HG02938 (cell line): ENCODE data around the gene SRCAP.
"Not testable (repeated sequence)": the region's sequence is repeated elsewhere in the genome, so short reads cannot be mapped to it uniquely, and the experiment has no call there.

ENCODE experiments used
- ATAC-seq: cut with Tn5 transposase; IDR thresholded peaks from one replicate; pipeline ENCODE4 v1.9.1; 2021; ENCODE audit warnings: mild to moderate bottlenecking, moderate library complexity; ENCODE audit not compliant: unreplicated experiment

The SRCAP gene

DNA sequence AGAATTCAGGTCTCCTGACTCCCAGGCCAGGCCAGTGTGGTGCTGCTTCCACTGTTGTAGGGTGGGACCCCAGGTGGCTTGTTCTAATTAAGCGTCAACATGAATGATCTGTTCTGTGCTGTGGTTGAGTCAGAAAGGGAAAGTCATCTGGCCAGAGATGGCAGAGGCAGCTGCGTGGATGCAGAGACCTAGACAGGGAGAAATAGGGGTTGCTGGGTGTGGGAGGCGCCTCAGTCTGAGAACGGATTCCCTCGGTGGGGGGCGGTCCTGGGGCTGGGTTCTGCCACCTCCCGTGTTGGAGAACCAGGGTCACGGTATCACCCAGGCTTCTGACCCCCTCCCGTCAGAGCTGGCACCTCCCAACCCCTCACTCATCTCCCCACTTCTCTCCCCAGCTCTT is 35.2 kb upstream of the SRCAP start:
- ATAC-seq: no peak

- no peak for ATAC-seq
Observed at GRCh38 chr16:30664616-30665109, 34.3 kb upstream of the SRCAP start.

GRCh38 chr16:30665155-30665829 is 33.7 kb upstream of the SRCAP start:
- ATAC-seq: no peak

- no peak for ATAC-seq
Observed at GRCh38 chr16:30665830-30666190, 33.2 kb upstream of the SRCAP start.

GRCh38 chr16:30666681-30667080 is 32.3 kb upstream of the SRCAP start:
- no peak for ATAC-seq

- no peak for ATAC-seq
Observed at GRCh38 chr16:30667361-30667905, 31.5 kb upstream of the SRCAP start.

GRCh38 chr16:30668393-30668792 is 30.6 kb upstream of the SRCAP start:
- ATAC-seq: no peak

DNA sequence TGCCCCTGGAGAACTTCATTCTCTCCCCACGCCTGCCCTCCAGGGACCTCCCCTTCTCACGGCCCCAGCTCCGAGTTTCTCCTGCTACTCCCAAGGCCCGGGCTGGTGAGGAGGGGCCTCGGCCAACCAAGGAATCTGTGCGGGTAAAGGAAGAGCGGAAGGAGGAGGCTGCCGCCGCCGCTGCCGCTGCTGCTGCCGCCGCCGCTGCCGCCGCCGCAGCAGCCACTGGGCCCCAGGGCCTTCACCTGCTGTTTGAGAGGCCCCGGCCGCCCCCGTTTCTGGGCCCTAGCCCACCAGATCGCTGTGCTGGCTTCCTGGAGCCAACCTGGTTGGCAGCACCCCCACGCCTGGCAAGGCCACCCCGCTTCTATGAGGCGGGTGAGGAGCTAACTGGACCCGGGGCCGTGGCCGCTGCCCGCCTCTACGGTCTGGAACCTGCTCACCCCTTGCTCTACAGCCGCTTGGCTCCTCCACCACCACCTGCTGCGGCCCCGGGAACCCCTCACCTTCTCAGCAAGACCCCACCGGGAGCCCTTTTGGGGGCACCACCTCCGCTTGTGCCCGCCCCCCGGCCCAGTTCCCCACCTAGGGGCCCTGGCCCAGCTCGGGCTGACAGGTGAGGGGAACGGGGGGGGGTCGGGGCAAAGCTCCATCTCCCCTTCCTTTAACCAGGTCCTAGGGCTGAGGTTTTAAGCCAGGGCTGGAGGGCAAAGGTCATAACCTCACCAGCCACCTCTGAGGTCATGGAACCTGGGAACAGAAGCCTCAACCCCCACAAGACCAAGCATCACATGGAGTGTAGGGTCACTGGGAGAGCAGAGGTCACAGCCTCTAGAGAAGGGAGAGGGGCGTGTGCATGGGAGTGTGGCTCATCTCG is 29.7 kb upstream of the SRCAP start:
- ATAC-seq: no peak

GRCh38 chr16:30669903-30670824 is 28.8 kb upstream of the SRCAP start:
- no peak for ATAC-seq

DNA sequence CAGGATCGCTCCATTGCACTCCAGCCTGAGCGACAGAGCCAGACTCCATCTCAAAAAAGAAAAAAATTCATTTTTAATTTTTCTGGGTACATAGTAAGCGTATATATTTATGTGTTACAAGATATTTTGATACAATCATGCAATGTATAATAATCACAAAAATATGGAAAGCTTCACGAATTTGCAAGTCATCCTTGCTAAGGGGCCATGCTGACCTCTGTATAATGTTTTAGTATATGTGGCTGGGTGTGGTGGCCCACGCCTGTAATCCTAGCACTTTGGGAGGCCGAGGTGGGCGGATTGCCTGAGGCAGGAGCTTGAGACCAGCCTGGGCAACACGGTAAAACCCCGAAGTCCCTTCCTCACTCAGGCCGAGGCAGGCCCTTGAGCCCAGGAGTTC is 23.8 kb upstream of the SRCAP start:
- no peak for ATAC-seq

GRCh38 chr16:30677931-30678585 is 20.9 kb upstream of the SRCAP start:
- ATAC-seq: no peak

DNA sequence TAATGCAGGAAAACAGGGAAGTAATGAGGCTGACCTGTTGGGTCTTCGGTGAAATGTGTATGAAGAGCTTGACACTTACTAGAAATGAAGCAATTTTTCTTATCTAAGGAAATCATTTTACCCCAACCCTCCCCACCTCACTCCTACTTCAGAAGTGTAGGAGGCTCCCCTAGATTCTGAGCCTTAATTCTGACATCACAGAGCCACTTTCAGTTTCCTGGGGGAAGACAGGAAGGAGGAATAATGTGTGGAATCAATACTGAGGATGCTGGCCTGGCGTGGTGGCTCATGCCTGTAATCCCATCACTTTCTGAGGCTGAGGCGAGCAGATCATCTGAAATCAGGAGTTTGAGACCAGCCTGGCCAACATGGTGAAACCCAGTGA is 20.4 kb upstream of the SRCAP start:
- ATAC-seq: no peak

DNA sequence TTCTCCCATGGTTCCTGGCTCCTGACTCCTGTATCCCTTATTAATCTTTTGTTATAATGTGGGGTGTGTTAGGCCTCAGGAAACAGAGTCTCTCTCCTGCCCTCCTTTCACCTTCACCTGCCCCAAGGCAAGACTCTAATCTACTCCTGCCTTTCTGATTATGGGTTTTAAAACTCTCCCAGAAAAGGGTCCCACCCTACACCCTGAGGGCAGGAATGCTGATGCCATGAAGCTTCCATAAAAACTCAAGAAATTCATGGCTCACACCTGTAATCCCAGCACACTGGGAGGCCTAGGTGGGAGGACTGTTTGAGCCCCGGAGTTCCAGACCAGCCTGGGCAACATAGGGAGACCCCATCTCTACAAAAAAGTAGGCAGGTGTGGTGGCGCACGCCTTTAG is 18.6 kb upstream of the SRCAP start:
- ATAC-seq: no peak

DNA sequence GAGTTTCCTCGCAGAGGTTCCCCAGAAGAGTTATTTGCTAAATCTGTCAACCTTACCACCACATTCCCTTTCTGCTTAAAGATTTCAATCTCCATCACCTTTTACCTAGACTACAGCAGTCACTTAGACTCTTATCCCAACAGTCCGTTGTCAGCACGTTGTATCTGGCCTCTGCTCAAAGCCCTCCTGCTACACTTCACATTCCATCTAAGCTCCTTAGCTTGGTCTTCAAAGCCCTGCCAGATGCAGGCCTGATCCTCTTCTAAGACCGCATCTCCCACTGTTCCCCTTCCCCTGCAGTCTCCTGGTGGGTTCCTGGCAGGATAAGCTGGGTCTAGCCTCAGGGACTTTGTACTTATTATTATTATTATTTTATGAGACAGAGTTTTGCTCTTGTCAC is 10.3 kb upstream of the SRCAP start:
- ATAC-seq: no peak

- ATAC-seq: no peak
Observed at GRCh38 chr16:30691907-30692306, 7.1 kb upstream of the SRCAP start.

- no peak for ATAC-seq
Observed at GRCh38 chr16:30692396-30693064, 6.4 kb upstream of the SRCAP start.

DNA sequence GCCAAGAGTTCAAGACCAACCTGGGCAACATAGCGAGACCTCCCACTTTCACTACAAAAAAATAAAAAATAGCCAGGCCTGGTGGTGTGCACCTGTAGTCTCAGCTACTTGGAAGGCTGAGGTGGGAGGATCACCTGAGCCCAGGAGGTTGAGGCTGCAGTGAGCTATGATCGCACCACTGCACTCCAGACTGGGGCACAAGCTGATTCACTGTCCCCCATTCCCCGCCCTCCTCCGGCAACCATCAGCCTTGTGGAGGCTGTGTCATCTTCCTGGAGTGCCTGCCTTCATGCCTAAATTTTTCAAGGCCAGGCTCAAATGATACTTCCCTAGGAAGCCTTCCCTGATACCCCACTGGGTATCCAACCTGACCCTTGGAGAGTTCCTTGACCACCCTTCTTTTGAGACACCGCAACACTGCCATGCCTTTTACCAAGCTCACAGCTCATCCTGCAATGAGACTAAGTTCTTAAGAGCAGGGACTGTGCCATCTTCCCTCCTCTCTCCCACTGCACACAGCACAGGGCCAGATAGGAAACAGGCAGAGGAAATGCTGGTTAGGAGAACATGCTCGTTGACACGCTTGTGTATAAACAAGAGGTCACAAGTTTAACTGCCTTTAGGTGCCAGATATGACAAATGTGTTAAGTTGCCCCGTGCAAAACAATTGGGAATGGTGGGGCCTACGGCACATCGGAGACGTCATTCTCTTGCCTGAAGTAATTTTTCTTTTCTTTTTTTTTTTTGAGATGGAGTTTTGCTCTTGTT is 3.9 kb upstream of the SRCAP start:
- no peak for ATAC-seq

- ATAC-seq: not testable (repeated sequence)
Observed at GRCh38 chr16:30696646-30697045, 2.3 kb upstream of the SRCAP start.
